SK-N-SH treated with all-trans-retinoic acid at 6 μM for 48 hours (cell line): ENCODE results near the gene LRRC8E.

Experiments used
- ATAC-seq: fragments of 200-7000 bp; cut with Tn5 transposase; 3 replicates; pipeline ENCODE4 v1.9.1; 2020; ENCODE audit warnings: mild to moderate bottlenecking, moderate library complexity
- ARNTL ChIP-seq: fragments of 450-650 bp; formaldehyde crosslinking; IDR thresholded peaks from 2 replicates; pipeline ENCODE4 v1.5.0; 2020; ENCODE audit warnings: low read depth, mild to moderate bottlenecking, moderate library complexity, borderline replicate concordance
- BACH2 ChIP-seq: fragments of 250-450 bp; sonication (Bioruptor Pico); IDR thresholded peaks from 2 replicates; pipeline ENCODE4 v1.9.0; 2021; ENCODE audit warnings: mild to moderate bottlenecking, borderline replicate concordance
- CSDC2 ChIP-seq: fragments of 250-450 bp; sonication (Bioruptor Pico); IDR thresholded peaks from 2 replicates; pipeline ENCODE4 v1.5.0; 2020; ENCODE audit warnings: mild to moderate bottlenecking, moderate library complexity
- CSRNP3 ChIP-seq: fragments of 250-450 bp; sonication (Bioruptor Pico); IDR thresholded peaks from 2 replicates; pipeline ENCODE4 v1.5.1; 2021; ENCODE audit warnings: mild to moderate bottlenecking, moderate library complexity
- ESRRG ChIP-seq: fragments of 250-450 bp; sonication (Bioruptor Pico); IDR thresholded peaks from 2 replicates; pipeline ENCODE4 v1.6.1; 2021; ENCODE audit warnings: mild to moderate bottlenecking
- GLIS3 ChIP-seq: fragments of 250-450 bp; sonication (Bioruptor Pico); IDR thresholded peaks from 2 replicates; pipeline ENCODE4 v1.5.0; 2020; ENCODE audit warnings: mild to moderate bottlenecking, moderate library complexity
- ISL1 ChIP-seq: fragments of 250-450 bp; sonication (Bioruptor Pico); IDR thresholded peaks from 2 replicates; pipeline ENCODE4 v2.1.2; 2022; ENCODE audit warnings: mild to moderate bottlenecking, moderate library complexity
- OSR1 ChIP-seq: fragments of 250-450 bp; sonication (Bioruptor Pico); IDR thresholded peaks from 2 replicates; pipeline ENCODE4 v1.8.0; 2022; ENCODE audit warnings: moderate library complexity, mild to moderate bottlenecking, inconsistent platforms
- PATZ1 ChIP-seq: fragments of 250-450 bp; sonication (Bioruptor Pico); IDR thresholded peaks from 2 replicates; pipeline ENCODE4 v1.8.0; 2020; ENCODE audit warnings: mild to moderate bottlenecking, moderate library complexity, borderline replicate concordance
- POU6F1 ChIP-seq: fragments of 250-450 bp; sonication (Bioruptor Pico); IDR thresholded peaks from 2 replicates; pipeline ENCODE4 v1.8.0; 2021; ENCODE audit warnings: low read depth, mild to moderate bottlenecking, moderate library complexity, borderline replicate concordance
- PPARA ChIP-seq: fragments of 250-450 bp; sonication (Bioruptor Pico); IDR thresholded peaks from 2 replicates; pipeline ENCODE4 v1.5.0; 2020; ENCODE audit warnings: mild to moderate bottlenecking, borderline replicate concordance
- SNAI2 ChIP-seq: fragments of 250-450 bp; sonication (Bioruptor Pico); IDR thresholded peaks from 2 replicates; pipeline ENCODE4 v1.5.0; 2020; ENCODE audit warnings: mild to moderate bottlenecking, moderate library complexity
- TCF4 ChIP-seq: fragments of 250-450 bp; sonication (Bioruptor Pico); IDR thresholded peaks from 2 replicates; pipeline ENCODE4 v1.8.0; 2021; ENCODE audit warnings: mild to moderate bottlenecking, moderate library complexity, borderline replicate concordance
- TOX ChIP-seq: fragments of 250-450 bp; sonication (Bioruptor Pico); IDR thresholded peaks from 2 replicates; pipeline ENCODE4 v1.8.0; 2021; ENCODE audit warnings: mild to moderate bottlenecking, moderate library complexity, borderline replicate concordance
- TSHZ2 ChIP-seq: fragments of 250-450 bp; sonication (Bioruptor Pico); IDR thresholded peaks from 2 replicates; pipeline ENCODE4 v1.5.0; 2020; ENCODE audit warnings: mild to moderate bottlenecking, moderate library complexity
- ZC3H10 ChIP-seq: fragments of 250-450 bp; sonication (Bioruptor Pico); IDR thresholded peaks from 2 replicates; pipeline ENCODE4 v1.5.1; 2021; ENCODE audit warnings: mild to moderate bottlenecking, moderate library complexity
- ZFP3 ChIP-seq: fragments of 250-450 bp; sonication (Bioruptor Pico); IDR thresholded peaks from 2 replicates; pipeline ENCODE4 v1.5.0; 2020; ENCODE audit warnings: mild to moderate bottlenecking, moderate library complexity
- ZFP30 ChIP-seq: fragments of 450-650 bp; formaldehyde crosslinking; IDR thresholded peaks from 2 replicates; pipeline ENCODE4 v1.5.0; 2022; ENCODE audit warnings: mild to moderate bottlenecking, moderate library complexity
- ZNF565 ChIP-seq: fragments of 450-650 bp; formaldehyde crosslinking; conservative IDR thresholded peaks from 2 replicates; pipeline ENCODE4 v1.5.0; 2020; ENCODE audit warnings: low read depth, mild to moderate bottlenecking, moderate library complexity
- ZNF70 ChIP-seq: fragments of 450-650 bp; formaldehyde crosslinking; IDR thresholded peaks from 2 replicates; pipeline ENCODE4 v1.5.0; 2020; ENCODE audit warnings: mild to moderate bottlenecking, moderate library complexity
- ZNF8 ChIP-seq: fragments of 450-650 bp; formaldehyde crosslinking; IDR thresholded peaks from 2 replicates; pipeline ENCODE4 v1.5.0; 2020; ENCODE audit warnings: mild to moderate bottlenecking, moderate library complexity

LRRC8E gene

GRCh38 chr19:7914598-7915045 is 26.3 kb downstream of the LRRC8E start, which contains the start of gene TGFBR3L:
TSS of gene TGFBR3L (plus strand) at chr19:7914830.
- no peak for TF ChIP-seq TSHZ2 (CRISPR knock-in tag)
- no peak for TF ChIP-seq SNAI2 (CRISPR knock-in tag)
- no peak for TF ChIP-seq CSRNP3
- TF ChIP-seq TCF4 (CRISPR knock-in tag): no peak
- TF ChIP-seq ISL1: no peak
- TF ChIP-seq ZNF565 (CRISPR knock-in tag): no peak
- no peak for TF ChIP-seq TOX
- TF ChIP-seq ZC3H10 (CRISPR knock-in tag): no peak
- no peak for TF ChIP-seq BACH2 (CRISPR knock-in tag)
- no peak for TF ChIP-seq ZNF8 (CRISPR knock-in tag)
- no peak for TF ChIP-seq ARNTL (CRISPR knock-in tag)
- TF ChIP-seq ESRRG (CRISPR knock-in tag): no peak
- TF ChIP-seq OSR1 (CRISPR knock-in tag): no peak
- no peak for TF ChIP-seq PPARA
- TF ChIP-seq PATZ1: no peak
- TF ChIP-seq ZNF70 (CRISPR knock-in tag): no peak
- ATAC-seq: no peak

GRCh38 chr19:7915250-7916102 is 27.2 kb downstream of the LRRC8E start:
- TF ChIP-seq GLIS3 (CRISPR knock-in tag) (no peak), PPARA (no peak), ISL1 (no peak), ZFP3 (CRISPR knock-in tag) (no peak), ZNF565 (CRISPR knock-in tag) (no peak), TCF4 (CRISPR knock-in tag) (no peak), ZC3H10 (CRISPR knock-in tag) (no peak), ARNTL (CRISPR knock-in tag) (no peak), ZNF8 (CRISPR knock-in tag) (no peak), BACH2 (CRISPR knock-in tag) (no peak), CSRNP3 (no peak), POU6F1 (CRISPR knock-in tag) (no peak), ESRRG (CRISPR knock-in tag) (no peak), CSDC2 (CRISPR knock-in tag) (no peak), ZFP30 (CRISPR knock-in tag) (no peak)
- no peak for ATAC-seq
